Keratinocyte (primary cell): ENCODE results near the gene C11orf68. TPM values are rescaled to one million over a fixed set of nuclear protein-coding genes. Genes with fewer than 3 reads are reported as not detected.

Source experiments
- DNase-seq: peaks from one replicate; pipeline ENCODE4 v3.0.0-alpha.2; 2011; ENCODE audit warnings: low read depth, missing footprints, low spot score
- FAIRE-seq: peaks from 2 replicates; lab custom pipeline; 2011; peaks lifted over from hg19 to GRCh38; lab: Jason Lieb, UNC
- H2AFZ ChIP-seq: 2 replicates; pipeline ENCODE4 v1.6.0; 2012; ENCODE audit warnings: low read length, control low read depth, inconsistent platforms; ENCODE audit not compliant: control insufficient read depth
- H3K27ac ChIP-seq: 2 replicates; pipeline ENCODE4 v1.5.1; 2011; ENCODE audit warnings: low read length; ENCODE audit not compliant: control insufficient read depth, insufficient read depth
- H3K27me3 ChIP-seq: 3 replicates; pipeline ENCODE4 v1.6.0; 2011; ENCODE audit warnings: low read length; ENCODE audit not compliant: control insufficient read depth, insufficient read depth; ENCODE audit errors: extremely low read depth
- H3K36me3 ChIP-seq, 2 experiments: 2 replicates in 1 of 2; 3 replicates in 1 of 2; pipeline ENCODE4 v1.5.1; 2011; ENCODE audit warnings: low read length in 2 of 2, mild to moderate bottlenecking in 1 of 2; ENCODE audit not compliant: control insufficient read depth in 2 of 2, insufficient read depth in 2 of 2; ENCODE audit errors: extremely low read depth in 1 of 2
- H3K4me1 ChIP-seq: 3 replicates; pipeline ENCODE4 v1.5.1; 2011; ENCODE audit warnings: low read length; ENCODE audit not compliant: control insufficient read depth, insufficient read depth; ENCODE audit errors: extremely low read depth
- H3K4me2 ChIP-seq: 3 replicates; pipeline ENCODE4 v1.6.0; 2011; ENCODE audit warnings: low read depth, low read length; ENCODE audit not compliant: control insufficient read depth, insufficient read depth; ENCODE audit errors: extremely low read depth
- H3K4me3 ChIP-seq, 3 experiments: fragments of 200-600 bp in 1 of 3; sonication (generic) in 1 of 3; 2 replicates in 2 of 3; 3 replicates in 1 of 3; pipeline ENCODE4 v1.5.1; 2011 to 2016; ENCODE audit warnings: low read length in 3 of 3, mild to moderate bottlenecking in 3 of 3, control low read depth in 2 of 3, inconsistent platforms in 1 of 3, low read depth in 1 of 3, mixed read lengths in 1 of 3, mixed run types in 1 of 3, moderate library complexity in 1 of 3; ENCODE audit not compliant: control insufficient read depth in 2 of 3, insufficient read depth in 2 of 3; ENCODE audit errors: extremely low read depth in 1 of 3
- H3K79me2 ChIP-seq: 2 replicates; pipeline ENCODE4 v1.6.0; 2012; ENCODE audit warnings: low read length; ENCODE audit not compliant: control insufficient read depth, insufficient read depth
- H3K9ac ChIP-seq: 3 replicates; pipeline ENCODE4 v1.6.0; 2011; ENCODE audit warnings: low read length; ENCODE audit not compliant: control insufficient read depth, insufficient read depth; ENCODE audit errors: extremely low read depth
- H3K9me1 ChIP-seq: 3 replicates; pipeline ENCODE4 v1.6.0; 2011; ENCODE audit warnings: low read length; ENCODE audit not compliant: control insufficient read depth, insufficient read depth; ENCODE audit errors: extremely low read depth
- H3K9me3 ChIP-seq: 2 replicates; pipeline ENCODE4 v1.5.1; 2012; ENCODE audit warnings: low read depth, low read length; ENCODE audit not compliant: control insufficient read depth
- H4K20me1 ChIP-seq: 3 replicates; pipeline ENCODE4 v1.6.0; 2011; ENCODE audit warnings: low read length; ENCODE audit not compliant: control insufficient read depth, insufficient read depth; ENCODE audit errors: extremely low read depth
- EZH2 ChIP-seq: IDR thresholded peaks from one replicate; pipeline ENCODE4 v1.6.1; 2012; ENCODE audit warnings: inconsistent platforms, mild to moderate bottlenecking, low read length, moderate library complexity
- dilution Hi-C: fragments of 300-500 bp; cut with MboI; formaldehyde crosslinking; loops from one replicate; pipeline ENCODE4 v1.7.0; 2020; ENCODE audit warnings: low sequenced_read_pairs; ENCODE audit not compliant: extremely low pct_ligation_motif_present
- polyA plus RNA-seq, 5 experiments: library from polyadenylated mRNA; depleted of rRNA in 3 of 5; stranded (reverse) in 3 of 5; stranded (forward) in 1 of 5; unstranded in 1 of 5; fragments of >200 nt; gene quantifications; 1 replicate in 1 of 5; 2 replicates in 3 of 5; 3 replicates in 1 of 5; pipeline versions ENCODE4 v1.2.1 to v1.2.3, GENCODE V29; 2011 to 2012; ENCODE audit warnings: missing spikeins in 2 of 5, low read depth in 1 of 5, low replicate concordance in 1 of 5
- TF ChIP-seq, protein P1 (sequence below), 3 experiments: IDR thresholded peaks in 1 of 3; conservative IDR thresholded peaks in 1 of 3; optimal IDR thresholded peaks in 1 of 3; 2 replicates in 2 of 3; 3 replicates in 1 of 3; pipeline versions ENCODE3 to v1.5.1; 2011; ENCODE audit warnings: low read length in 3 of 3, mild to moderate bottlenecking in 3 of 3, moderate library complexity in 2 of 3, control low read depth in 1 of 3, inconsistent platforms in 1 of 3; ENCODE audit not compliant: insufficient read depth in 2 of 3; ENCODE audit errors: extremely low read depth in 1 of 3

Gene C11orf68
- polyA plus RNA-seq, 1 donor (not counting 4 experiments of a cell fraction or from before 2014, with no cell fraction given): 18.4 TPM

DNA sequence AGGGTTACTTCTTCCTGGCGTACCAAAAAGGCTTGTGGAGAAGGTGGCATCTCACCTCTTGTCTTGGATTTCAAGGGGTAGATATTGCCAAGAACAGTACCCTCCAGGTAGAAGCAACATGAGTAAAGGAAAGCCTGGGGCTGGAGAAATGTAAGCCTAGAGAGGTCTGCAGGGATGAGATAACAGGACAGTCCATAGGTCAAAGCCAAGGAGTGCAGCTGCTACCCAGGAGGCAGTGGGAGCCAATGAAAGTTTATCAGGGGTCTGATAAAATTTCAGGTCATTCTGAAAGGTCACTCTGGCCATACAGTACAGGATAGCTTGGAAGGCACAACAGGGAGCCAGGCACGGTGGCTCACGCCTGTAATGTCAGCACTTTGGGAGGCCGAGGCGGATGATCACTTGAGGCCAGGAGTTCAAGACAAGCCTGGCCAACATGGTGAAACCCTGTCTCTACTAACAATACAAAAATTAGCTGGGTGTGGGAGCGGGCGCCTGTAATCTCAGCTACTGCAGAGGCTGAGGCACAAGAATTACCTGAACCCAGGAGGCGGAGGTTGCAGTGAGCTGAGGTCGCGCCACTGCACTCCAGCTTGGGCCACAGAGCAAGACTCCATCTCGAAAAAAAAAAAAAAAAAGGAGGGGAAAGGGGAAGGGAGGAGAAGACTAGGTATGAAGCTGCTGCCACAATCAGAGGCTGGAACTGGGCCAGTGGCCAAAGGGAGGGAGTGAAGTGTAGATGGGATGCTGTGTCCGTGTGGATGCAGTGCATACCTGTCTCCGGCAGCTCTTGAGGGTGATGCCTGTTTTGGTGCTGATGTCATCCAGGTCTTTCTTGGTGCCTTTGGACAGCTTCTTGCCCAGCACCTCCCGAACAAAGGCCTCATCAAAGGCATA lies 31.8 kb downstream of the C11orf68 start:
- Histone ChIP-seq H3K9me1 (no peaks in the 10 kb centered on the region), H3K79me2 (peaks cover 17% of the 10 kb centered on the region), H3K9me3 (no peaks in the 10 kb centered on the region), H4K20me1 (peaks cover 4% of the 10 kb centered on the region), H3K36me3 (peaks cover 31 to 50% of the 10 kb centered on the region in 2 experiments), H3K4me1 (peaks cover 28% of the 10 kb centered on the region), H3K4me2 (peak overlapping the region; percentile 92), H2AFZ (no peak overlapping the region), H3K27ac (peak overlapping the region; percentile 64), H3K27me3 (no peaks in the 10 kb centered on the region), H3K4me3 (peak overlapping the region; percentile 60 to 91 (median 89)), H3K9ac (peak overlapping the region; percentile 67)
- FAIRE-seq (no peak), DNase-seq (no peak)
- dilution Hi-C loops: no loop called here
- no peak for TF ChIP-seq EZH2
- TF ChIP-seq, protein P1, sequence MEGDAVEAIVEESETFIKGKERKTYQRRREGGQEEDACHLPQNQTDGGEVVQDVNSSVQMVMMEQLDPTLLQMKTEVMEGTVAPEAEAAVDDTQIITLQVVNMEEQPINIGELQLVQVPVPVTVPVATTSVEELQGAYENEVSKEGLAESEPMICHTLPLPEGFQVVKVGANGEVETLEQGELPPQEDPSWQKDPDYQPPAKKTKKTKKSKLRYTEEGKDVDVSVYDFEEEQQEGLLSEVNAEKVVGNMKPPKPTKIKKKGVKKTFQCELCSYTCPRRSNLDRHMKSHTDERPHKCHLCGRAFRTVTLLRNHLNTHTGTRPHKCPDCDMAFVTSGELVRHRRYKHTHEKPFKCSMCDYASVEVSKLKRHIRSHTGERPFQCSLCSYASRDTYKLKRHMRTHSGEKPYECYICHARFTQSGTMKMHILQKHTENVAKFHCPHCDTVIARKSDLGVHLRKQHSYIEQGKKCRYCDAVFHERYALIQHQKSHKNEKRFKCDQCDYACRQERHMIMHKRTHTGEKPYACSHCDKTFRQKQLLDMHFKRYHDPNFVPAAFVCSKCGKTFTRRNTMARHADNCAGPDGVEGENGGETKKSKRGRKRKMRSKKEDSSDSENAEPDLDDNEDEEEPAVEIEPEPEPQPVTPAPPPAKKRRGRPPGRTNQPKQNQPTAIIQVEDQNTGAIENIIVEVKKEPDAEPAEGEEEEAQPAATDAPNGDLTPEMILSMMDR (optimal IDR thresholded peaks at IDR 0.05 in 1 of 3, IDR thresholded peaks at IDR 0.05 in 1 of 3, conservative IDR thresholded peaks at IDR 0.05 in 1 of 3; ENCODE audit: extremely low read depth in 1 of 3, insufficient read depth in 2 of 3, low read length in 3 of 3): no peak

DNA sequence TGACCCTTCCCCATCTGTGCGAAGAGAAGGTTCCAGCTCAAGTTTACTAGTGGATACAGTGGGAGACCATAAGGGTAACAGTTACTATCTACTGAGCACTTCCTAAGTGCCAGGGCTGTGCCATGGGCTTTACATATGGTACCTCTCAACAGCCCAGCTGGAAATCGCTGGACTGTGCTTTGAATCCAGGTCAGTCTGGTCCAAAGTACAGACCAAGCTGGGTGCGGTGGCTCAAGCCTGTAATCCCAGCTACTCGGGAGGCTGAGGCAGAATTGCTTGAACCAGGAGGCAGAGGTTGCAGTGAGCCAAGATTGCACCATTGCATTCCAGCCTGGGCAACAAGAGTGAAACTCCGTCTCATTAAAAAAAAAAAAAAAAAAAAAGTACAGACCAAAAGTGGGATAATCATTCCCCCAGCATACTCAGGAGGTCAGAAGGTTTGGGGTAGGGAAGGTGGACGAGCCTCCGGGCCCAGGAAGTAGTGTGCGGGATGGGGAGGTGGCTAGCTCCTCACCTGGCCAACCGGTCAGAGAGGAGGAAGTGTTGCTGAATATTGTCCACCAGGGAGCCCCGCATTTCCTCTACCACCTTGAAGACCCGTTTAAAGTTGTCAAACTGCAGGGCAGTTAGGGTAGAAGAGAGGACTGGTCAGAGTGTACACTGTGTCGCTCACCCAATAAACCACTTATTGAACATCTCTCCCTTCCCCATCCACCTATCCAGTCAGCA lies 32.9 kb downstream of the C11orf68 start:
- Histone ChIP-seq H2AFZ (no peak overlapping the region), H3K4me1 (peaks cover 25% of the 10 kb centered on the region), H3K36me3 (peaks cover 31 to 46% of the 10 kb centered on the region in 2 experiments), H3K9ac (no peak overlapping the region), H3K9me1 (no peaks in the 10 kb centered on the region), H3K27ac (no peak overlapping the region), H3K4me3 (no peak overlapping the region), H3K27me3 (no peaks in the 10 kb centered on the region), H3K79me2 (peaks cover 17% of the 10 kb centered on the region), H4K20me1 (no peaks in the 10 kb centered on the region), H3K9me3 (no peaks in the 10 kb centered on the region), H3K4me2 (no peak overlapping the region)
- DNase-seq: no peak
- TF ChIP-seq, protein P1 (optimal IDR thresholded peaks at IDR 0.05 in 1 of 3, IDR thresholded peaks at IDR 0.05 in 1 of 3, conservative IDR thresholded peaks at IDR 0.05 in 1 of 3; ENCODE audit: extremely low read depth in 1 of 3, insufficient read depth in 2 of 3, low read length in 3 of 3): no peak
- no peak for TF ChIP-seq EZH2
- dilution Hi-C loops: no loop called here
- no peak for FAIRE-seq
